CD4-positive, alpha-beta T cell treated with Interleukin-17A for 4 hours (primary cell): Measurements from ENCODE around the gene SLIT1.
A peak's percentile ranks its signal among the peaks of the same experiment; 100 is the strongest.
"Not testable (repeated sequence)": the region's sequence is repeated elsewhere in the genome, so short reads cannot be mapped to it uniquely, and the experiment has no call there.

ENCODE experiments used
- DNase-seq: peaks from one replicate; pipeline ENCODE4 v3.0.0-alpha.2; 2020; ENCODE audit warnings: mixed read lengths

Gene SLIT1

GRCh38 chr10:97105303-97105702 is 80.5 kb downstream of the SLIT1 start:
- DNase-seq = no peak

- no peak for DNase-seq
These were observed 82.3 kb downstream of the SLIT1 start for GRCh38 chr10:97103316-97104080.

- DNase-seq = no peak
These were observed 83.3 kb downstream of the SLIT1 start for GRCh38 chr10:97102441-97102840.

GRCh38 chr10:97101166-97101940 is 84.4 kb downstream of the SLIT1 start:
- no peak for DNase-seq

GRCh38 chr10:97100657-97101056 is 85.1 kb downstream of the SLIT1 start:
- no peak for DNase-seq

- no peak for DNase-seq
These were observed 85.9 kb downstream of the SLIT1 start for GRCh38 chr10:97099868-97100267.

- no peak for DNase-seq
These were observed 86.7 kb downstream of the SLIT1 start for GRCh38 chr10:97099089-97099488.

GRCh38 chr10:97097084-97097433 is 88.7 kb downstream of the SLIT1 start:
- no peak for DNase-seq

- DNase-seq = no peak
These were observed 89.3 kb downstream of the SLIT1 start for GRCh38 chr10:97096261-97097083.

GRCh38 chr10:97095701-97096260 is 90.0 kb downstream of the SLIT1 start:
- DNase-seq = no peak

- DNase-seq = no peak
These were observed 95.1 kb downstream of the SLIT1 start for GRCh38 chr10:97090644-97091043.

GRCh38 chr10:97090035-97090434 is 95.7 kb downstream of the SLIT1 start:
- no peak for DNase-seq

GRCh38 chr10:97089209-97089870 is 96.4 kb downstream of the SLIT1 start:
- no peak for DNase-seq

GRCh38 chr10:97087296-97087695 is 98.5 kb downstream of the SLIT1 start:
- no peak for DNase-seq

- DNase-seq = no peak
These were observed 99.2 kb downstream of the SLIT1 start for GRCh38 chr10:97086530-97086929.

- DNase-seq = no peak
These were observed 102.4 kb downstream of the SLIT1 start for GRCh38 chr10:97083228-97083829.

GRCh38 chr10:97082575-97082974 is 103.2 kb downstream of the SLIT1 start:
- DNase-seq = not testable (repeated sequence)

GRCh38 chr10:97081621-97082235 is 104.0 kb downstream of the SLIT1 start:
- DNase-seq = peak; percentile 55

GRCh38 chr10:97080051-97080776 is 105.5 kb downstream of the SLIT1 start:
- DNase-seq = no peak

GRCh38 chr10:97079448-97079847 is 106.3 kb downstream of the SLIT1 start:
- DNase-seq = no peak

GRCh38 chr10:97078938-97079445 is 106.8 kb downstream of the SLIT1 start:
- no peak for DNase-seq
